ENCODE results near the gene RAD9A.
"Not testable (repeated sequence)": the region's sequence is repeated elsewhere in the genome, so short reads cannot be mapped to it uniquely, and the experiment has no call there.

RAD9A gene

GRCh38 chr11:67410984-67411784 is 19.4 kb downstream of the RAD9A start:
- DNase-seq = no peak

DNA sequence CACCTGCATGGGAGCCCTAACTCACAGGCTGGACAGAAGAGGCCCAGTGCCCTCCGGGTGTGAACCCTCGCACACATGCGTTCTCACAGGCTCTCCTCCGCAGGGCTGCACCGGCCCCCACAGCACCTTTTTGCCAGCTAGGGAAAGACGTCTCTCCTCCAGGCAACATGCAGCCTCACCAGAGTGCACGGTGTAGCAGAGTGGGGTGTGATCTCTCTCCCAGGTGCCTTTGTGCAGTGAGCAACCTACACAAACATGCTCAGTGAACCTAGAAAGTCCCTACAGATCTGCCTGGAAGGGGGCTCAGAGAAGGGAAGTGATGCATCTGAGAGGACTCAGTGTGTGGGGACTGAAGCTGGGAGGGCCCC is 20.0 kb downstream of the RAD9A start:
- DNase-seq = no peak

- DNase-seq = no peak
Observed at GRCh38 chr11:67412495-67413179, 20.9 kb downstream of the RAD9A start.

GRCh38 chr11:67413266-67413849 is 21.6 kb downstream of the RAD9A start:
- DNase-seq = no peak

- no peak for DNase-seq
Observed at GRCh38 chr11:67415501-67416304, 23.9 kb downstream of the RAD9A start, which contains the start of gene CARNS1. CARNS1 (plus strand) TSS chr11:67415678; CDS start chr11:67416200, 522 bp downstream.

- DNase-seq = peak in 1 of 2 experiments; percentile 20
Observed at GRCh38 chr11:67416416-67417335, 24.9 kb downstream of the RAD9A start.

DNA sequence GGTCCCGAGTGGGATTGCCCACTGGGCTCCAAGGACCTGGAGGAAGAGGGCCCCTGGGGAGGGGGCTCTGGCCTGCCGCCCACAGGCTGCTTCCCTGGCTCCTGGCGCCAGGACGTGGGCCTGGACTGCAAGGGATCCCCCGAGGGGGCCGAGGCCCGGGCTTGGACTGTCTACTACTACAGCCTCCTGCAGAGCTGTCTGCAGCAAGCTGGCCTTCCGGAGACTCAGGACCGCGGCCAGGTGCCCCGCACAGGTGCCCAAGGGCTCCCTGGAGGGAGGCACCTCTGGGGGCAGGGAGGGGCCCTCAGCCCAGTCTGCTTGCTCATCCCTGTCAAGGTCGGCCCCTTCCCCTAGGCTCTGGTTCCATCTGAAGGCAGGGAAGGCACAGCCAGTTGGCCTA is 25.6 kb downstream of the RAD9A start:
- DNase-seq = no peak

DNA sequence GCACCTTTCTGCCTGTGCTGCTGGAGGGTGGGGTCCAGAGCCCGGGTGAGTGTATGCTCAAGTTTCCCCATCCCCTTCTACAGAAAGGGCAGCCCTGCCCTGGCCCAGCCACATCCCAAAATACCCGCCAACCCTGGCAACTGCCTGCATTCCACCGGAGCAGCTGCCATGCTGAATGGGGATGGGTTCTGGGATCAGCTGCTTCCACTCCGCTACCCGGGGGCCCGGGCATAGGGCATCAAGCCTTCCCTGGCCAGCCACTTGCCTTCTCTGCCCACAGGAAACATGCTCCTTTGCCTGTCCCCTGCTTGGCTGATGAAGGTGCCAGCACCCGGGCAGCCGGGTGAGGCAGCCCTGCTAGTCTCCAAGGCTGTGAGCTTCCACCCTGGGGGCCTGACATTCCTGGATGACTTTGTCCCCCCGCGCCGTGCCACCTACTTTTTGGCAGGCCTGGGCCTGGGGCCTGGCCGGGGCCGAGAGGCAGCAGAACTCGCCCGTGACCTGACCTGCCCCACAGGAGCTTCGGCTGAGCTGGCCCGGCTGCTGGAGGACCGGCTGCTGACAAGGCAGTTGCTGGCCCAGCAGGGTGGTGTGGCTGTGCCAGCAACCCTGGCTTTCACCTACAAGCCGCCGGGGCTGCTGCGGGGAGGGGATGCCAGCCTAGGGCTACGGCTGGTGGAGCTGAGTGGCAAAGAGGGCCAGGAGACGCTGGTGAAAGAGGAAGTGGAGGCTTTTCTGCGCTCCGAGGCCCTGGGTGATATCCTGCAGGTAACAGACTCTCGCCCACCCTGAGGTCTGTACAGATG is 26.9 kb downstream of the RAD9A start:
- no peak for DNase-seq

DNA sequence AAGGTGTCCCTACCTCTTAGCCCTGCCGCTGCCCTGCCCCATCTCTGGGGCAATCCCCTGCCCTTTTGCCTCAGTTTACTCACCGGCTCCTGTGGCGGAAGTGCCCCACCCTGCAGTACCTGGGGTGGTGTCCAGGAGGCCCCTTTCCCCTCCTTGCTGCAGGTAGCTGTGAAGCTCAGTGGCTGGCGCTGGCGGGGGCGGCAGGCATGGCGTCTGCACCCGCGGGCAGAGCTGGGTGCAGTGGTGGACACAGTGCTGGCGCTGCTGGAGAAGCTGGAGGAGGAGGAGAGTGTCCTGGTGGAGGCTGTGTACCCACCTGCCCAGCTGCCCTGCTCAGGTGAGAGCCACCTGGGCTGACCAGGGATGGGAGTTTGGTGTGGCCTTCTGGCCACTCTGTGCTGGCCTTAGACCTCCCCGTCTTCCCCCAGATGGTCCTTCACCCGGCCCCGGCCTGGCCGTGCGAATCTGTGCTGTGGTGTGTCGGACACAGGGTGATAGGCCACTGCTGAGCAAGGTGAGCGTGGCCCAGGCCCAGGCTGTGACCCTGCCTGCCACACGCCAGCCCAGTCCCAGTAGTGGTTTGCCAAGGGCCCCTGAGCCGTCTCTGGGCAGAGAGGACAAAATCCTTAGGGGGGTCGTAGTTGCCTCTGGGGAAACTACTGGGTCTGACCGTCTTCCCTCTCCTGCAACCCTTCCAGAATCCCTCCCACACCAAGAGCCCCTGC is 27.7 kb downstream of the RAD9A start:
- no peak for DNase-seq

- DNase-seq = no peak
Observed at GRCh38 chr11:67420147-67420645, 28.4 kb downstream of the RAD9A start.

GRCh38 chr11:67420646-67421429 is 29.1 kb downstream of the RAD9A start:
- peak; percentile 71 to 88 for DNase-seq

GRCh38 chr11:67421430-67422031 is 29.7 kb downstream of the RAD9A start:
- DNase-seq = no peak

GRCh38 chr11:67422891-67423290 is 31.1 kb downstream of the RAD9A start:
- DNase-seq = no peak

DNA sequence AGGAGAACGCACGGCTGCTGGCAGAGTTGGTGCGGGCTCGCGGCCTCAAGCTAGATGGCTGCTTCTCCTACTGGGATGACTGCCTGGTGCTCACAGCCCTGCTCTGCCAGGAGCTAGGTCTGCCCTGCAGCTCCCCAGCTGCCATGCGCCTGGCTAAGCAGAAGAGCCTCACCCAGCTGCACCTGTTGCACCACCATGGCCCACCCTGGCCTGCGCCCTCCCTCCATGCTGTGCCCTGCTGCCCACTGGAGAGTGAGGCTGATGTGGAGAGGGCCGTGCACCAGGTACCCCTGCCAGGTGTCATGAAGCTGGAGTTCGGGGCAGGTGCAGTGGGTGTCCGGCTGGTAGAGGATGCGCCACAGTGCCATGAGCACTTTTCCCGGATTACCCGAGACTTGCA is 31.7 kb downstream of the RAD9A start:
- no peak for DNase-seq

DNA sequence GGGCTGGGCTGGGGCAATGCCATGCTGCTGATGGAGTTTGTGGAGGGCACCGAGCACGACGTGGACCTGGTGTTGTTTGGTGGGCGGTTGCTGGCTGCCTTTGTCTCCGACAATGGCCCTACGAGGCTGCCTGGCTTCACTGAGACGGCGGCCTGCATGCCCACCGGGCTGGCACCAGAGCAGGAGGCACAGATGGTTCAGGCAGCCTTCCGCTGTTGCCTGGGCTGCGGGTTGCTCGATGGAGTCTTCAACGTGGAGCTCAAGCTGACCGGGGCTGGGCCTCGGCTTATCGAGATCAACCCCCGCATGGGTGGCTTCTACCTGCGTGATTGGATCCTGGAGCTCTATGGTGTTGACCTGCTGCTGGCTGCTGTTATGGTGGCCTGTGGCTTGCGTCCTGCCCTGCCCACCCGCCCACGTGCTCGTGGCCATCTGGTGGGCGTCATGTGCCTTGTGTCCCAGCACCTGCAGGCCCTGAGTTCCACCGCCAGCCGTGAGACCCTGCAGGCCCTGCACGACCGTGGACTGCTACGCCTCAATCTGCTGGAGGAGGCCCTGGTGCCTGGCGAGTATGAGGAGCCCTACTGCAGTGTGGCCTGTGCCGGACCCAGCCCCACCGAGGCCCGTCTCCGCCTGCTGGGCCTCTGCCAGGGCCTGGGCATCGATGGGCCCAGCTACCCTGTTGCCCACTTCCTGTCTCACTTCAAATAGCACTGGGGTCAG is 32.3 kb downstream of the RAD9A start:
- DNase-seq = no peak

DNA sequence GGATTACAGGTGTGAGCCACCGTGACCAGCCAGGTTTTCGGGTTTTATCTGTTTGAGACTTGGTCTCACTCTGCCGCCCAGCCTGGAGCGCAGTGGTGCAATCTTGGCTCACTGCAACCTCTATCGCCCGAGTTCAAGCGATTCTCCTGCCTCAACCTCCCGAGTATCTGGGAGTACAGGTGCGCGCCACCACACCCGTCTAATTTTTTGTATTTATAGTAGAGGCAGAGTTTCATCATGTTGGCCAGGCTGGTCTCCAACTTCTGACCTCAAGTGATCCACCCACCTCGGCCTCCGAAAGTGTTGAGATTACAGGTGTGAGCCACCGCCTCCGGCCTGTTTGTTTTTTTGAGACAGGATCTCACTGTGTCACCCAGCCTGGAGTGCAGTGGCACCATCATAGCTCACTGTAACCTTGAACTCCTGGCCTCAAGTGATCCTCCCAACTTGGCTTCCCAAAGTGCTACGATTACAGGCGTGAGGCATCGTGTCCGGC is 35.6 kb downstream of the RAD9A start:
- DNase-seq = not testable (repeated sequence)

- peak; percentile 86 to 96 for DNase-seq
Observed at GRCh38 chr11:67428052-67429001, 36.5 kb downstream of the RAD9A start, which contains the start of gene RPS6KB2. RPS6KB2 (plus strand) TSS chr11:67428494; CDS start chr11:67428546, 52 bp downstream.
